HG02759 (cell line): ENCODE data around the gene PUM1.

Experiments used
- ATAC-seq: cut with Tn5 transposase; IDR thresholded peaks from one replicate; pipeline ENCODE4 v1.9.1; 2021; ENCODE audit warnings: mild to moderate bottlenecking, moderate library complexity; ENCODE audit not compliant: unreplicated experiment

Gene PUM1

DNA sequence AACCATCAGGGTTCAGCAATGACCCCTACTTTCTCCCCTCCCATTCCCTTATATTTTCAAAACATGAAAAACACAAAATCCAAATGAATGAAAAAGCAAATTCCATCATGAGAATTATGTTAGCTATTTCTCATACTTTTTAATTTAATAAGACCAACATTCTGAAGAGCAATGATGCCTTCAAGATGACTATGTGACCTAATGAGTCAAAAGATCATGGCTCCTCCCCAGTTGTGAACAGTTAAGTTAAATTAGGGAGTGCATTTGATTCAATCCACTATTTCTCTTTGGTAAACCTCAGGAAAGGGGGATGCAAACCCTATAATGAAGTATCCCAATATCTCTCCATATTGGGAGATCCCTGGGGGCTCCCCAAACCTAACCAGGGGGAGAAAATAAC, 36.5 kb downstream of the PUM1 start:
- ATAC-seq, result no peak

DNA sequence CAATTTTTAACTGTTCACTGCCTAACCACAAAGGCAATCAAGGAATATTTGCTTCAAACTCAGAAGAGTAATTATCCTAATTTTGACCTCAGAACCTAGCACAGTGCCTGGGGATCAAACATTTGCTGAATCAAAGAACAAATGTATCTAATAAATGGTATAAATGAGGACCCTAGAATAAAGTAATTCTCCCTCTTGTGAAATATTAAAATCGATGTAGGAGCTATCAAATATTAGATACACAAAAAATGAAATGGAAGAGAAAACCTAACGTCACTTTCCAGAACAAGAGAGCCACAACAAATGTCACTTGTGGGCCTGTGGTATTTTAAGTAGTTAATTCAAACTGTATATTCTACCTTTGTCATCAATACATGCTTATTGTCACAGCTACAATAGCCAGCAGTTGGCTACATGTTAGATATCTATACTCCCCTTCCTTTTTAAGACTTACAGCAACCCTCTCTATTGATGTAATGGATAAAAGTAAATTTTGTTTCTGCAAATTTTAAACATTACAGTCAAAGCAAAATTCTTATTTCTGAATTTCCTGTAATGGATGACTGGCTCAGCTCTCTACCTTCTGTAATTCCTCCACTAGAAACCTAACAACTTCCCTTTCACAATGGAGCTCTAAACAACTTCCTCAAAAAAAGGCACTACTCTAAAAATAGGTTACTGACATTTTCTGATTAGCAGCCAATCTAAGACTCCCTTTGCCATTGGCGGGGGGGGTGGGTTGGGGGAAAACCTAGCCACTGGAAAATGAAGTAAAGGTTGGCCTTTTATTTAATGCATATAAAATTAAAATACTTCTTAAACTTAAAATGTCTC, 37.6 kb downstream of the PUM1 start:
- no peak for ATAC-seq

DNA sequence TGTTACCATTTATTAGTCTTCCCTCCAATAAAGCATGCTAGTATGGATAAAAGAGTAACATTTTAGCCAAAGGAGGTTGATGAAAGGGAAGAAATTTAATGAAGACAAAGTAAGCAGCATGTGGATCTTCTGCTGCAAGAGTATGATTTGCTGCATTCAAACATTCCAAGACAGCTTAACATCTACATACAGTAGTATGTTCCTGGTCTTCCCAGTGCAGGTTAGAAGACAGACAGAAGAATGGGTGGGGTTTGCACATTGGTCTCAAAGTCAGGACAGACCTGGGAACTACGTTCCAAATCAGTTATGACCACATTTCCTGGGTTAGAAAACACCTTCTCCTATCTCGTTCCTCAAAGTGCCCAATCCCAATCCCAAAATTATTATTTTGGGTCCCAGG, 43.3 kb downstream of the PUM1 start:
- no peak for ATAC-seq

DNA sequence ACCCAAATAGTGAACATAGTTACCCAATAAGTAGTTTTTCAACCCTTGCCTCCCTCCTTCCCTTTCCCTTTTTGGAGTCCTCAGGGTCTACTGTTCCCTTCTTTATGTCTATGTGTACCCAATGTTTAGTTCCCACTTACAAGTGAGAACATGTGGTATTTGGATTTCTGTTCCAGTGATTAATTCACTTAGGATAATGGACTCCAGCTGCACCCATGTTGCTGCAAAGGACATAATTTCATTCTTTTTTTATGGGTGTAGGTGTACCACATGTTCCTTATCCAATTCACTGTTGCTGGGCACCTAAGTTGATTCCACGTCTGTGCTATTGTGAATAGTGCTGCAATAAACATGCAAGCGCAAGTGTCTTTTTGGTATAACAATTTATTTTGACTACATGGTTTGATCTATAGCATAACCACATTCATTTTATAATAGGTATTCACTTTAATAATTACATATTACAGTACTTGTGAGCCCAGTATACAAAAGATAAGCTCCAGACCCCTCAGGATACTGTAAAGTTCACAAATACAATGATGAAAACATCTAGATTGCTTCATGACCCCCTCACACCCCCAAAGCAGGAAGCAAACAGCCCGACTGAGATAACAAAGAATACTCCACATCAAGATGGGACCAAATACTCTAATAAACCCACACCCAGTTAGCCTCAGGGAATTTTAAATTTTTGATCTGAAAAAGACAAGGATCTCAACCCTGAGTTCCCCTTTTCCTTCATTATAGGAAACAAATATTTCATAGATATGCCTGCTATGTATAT, 45.3 kb downstream of the PUM1 start:
- ATAC-seq, result no peak

DNA sequence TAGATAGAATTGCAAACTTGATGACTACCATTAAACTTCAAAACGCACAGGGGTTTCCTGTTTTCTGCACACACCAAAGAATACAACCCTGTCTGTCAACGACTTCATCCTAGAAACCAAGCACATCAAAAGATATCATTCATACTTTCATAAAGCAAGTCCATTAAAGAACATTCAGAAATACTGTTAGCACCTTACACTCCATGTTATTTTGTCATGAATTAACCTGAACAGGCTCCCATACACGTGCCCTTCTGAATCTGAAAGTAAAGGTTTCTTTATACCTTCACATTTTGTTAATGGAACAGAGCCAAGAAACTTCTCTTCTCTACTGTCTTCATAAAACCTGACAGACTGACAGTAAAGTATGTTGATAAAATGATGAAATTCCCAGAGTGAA, 46.1 kb downstream of the PUM1 start:
- no peak for ATAC-seq

DNA sequence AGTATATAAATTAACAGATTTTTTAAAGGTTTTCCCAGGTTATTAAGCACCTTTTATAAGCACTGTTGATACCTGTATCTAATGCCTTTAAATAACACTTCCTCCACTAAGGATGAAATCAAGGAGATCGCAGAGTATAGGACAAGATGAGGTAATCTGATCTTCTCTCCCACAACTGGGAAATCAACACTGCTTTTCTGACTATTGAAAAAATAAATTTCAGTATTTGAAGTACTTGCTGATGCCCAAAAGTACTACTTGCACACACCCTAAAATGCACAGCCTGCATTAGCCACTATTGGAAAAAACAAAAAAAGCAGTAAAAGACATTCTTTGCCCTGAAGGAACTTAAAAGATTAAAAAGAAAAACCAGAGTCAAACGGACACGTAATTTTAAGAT, 48.6 kb downstream of the PUM1 start:
- ATAC-seq, result no peak

DNA sequence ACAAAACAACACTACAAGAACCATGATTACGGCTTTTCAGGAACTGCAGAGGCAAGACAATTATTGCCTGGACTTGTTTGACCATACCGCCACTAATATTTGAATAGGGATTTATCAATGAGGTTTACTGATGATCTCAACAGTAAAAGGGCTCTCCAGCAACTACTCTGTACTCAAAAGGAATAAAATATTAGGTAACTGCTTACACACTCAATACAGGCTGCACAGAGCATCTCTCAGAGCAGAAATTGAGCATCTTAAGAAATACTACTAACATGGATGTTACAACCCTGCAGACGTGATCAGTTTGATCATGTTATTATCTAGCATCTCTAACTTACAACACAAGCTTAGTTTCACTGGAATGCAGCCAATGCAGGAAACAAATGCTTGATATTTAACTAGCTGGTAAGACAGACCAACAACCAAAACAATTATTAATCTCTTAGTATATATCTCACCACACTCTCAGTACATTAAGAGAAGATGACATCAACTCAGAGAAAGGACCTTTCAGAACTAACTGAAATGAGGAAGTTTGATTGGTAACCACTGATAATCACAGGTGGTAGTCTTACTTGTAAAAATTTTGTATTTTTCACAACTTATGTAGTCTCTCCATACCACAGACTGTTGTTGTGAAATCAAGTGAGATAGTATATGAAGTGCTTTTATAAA, 52.2 kb downstream of the PUM1 start:
- ATAC-seq, result peak; percentile 58

DNA sequence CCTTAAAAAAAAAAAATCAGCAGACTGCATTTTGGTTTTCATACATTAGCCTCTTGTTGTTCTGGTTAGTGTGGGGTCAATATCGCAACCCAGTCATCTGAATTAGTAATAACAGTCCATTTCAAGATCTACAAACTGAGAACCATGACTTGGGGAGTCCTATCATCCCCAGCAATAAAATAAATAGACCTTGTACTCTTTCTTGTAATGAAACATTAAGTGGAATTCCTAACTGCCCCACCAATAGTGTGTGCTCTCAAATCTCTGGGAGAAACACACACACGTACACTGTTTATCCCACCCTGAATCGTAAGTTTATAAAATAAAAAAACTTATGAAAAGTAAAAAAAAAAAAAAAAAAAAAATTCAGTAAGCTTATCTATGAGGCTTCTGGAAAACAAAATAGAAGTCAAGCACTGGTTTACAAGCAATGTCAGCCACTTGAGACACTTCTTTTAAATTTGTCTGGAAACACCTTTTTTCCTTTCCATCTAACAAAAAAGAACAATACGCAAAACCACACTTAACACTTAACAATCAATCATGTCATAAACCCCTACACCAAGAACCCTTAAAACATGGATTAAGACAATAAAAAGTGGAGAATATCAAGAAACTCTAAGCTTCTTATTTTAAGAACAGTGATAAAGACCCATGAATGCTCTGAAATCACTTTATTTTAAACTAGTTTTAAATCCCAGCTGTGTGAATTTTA, 53.1 kb downstream of the PUM1 start:
- ATAC-seq, result no peak

DNA sequence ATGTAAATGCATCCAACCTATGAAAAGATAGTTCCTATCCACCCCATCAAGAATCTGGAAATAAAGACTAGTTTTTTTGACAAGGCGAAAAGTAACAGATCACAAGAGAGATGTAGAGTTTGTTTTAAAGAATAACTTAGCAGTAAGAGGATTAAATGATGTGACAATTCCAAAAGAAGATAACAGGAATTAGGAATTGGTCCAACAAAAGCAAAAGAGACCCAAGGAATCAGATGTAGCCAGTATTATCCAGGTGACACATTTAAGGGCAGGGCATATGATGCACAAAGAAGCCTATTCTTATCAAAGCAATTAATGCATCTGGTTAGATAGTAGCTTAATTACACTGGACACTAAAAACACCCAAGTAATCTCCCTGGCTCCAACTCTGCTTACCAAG, 53.8 kb downstream of the PUM1 start:
- no peak for ATAC-seq

DNA sequence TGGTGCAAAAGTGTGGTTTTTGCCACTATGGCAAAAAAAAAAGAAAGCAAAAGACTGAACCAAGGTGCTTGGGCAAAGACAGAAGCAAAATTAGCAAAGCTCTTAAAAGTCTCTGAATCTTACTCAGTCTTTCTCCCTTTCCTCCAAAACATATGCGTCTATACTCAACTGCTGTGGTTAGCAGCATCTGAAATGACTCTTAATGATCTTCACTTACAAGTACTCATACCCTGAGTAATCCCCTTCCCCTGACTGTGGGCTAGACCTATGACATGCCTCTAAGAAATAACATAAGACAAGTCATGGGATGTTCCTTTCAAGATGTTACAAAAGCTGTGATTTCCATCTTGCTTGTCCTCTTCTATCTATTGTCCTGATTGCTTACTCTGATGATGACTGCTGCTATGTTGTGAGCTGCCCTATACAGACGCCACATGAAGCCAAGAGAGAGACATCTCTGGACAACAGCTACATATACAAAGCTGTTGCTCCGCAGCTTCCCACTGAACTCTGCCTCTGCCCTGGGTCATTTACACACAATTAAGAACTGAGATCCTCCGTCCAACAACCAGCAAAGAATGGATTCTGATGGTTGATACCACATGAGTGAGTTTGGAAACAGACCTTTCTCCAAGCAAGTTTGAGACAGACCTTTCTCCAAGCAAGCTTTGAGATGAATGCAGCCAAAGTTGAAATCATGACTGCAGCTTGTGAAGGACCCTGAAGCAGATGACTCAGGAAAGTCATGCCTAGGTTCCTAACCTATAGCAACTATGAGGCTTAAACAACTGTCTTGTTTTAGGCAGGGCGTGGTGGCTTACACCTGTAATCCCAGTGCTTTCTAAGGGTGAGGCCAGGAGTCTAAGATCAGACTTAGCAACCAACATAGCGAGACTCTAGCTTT, 55.2 kb downstream of the PUM1 start:
- peak; percentile 68 for ATAC-seq

DNA sequence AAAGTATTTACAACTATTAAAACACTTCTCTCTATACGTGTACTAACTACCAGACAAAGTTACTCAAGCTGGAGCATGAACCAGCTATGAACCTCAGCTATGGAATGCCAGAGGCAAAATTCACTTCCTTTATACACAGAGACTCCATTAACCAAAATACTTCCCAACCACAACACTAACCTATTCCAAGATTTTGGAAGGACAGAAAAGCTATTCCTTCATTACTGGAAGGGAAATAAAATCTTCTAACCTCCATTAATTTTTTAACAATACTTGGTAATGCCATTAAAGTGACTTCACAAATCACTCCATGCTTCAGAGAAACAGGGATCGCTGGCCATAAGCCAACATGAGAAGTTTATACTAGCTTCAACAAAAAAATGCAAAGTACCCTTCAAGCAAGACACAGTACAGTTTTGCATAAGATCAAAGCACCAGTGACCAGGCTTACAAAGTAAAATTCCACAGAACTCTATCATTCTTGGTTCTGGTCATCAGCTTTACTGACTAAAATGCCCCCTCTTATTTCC, 58.0 kb downstream of the PUM1 start:
- no peak for ATAC-seq

DNA sequence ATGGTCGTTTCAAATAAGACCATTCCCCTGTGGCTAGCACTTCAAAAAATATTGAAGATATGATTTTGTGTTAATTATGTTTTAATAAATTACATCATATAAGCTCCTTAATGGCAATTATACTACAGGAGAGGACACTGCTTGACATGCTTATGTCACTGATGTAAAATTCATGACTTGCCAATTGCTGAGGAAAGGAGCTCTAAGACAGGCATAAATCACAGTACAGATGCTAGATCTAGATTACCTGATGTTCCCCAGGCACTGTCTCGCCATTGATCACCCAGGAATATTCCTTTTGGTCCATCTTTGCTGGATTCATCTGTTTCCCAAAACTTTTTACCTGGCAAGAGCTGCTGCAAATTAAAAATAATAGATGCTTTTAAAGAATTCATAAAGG, 58.8 kb downstream of the PUM1 start:
- no peak for ATAC-seq

DNA sequence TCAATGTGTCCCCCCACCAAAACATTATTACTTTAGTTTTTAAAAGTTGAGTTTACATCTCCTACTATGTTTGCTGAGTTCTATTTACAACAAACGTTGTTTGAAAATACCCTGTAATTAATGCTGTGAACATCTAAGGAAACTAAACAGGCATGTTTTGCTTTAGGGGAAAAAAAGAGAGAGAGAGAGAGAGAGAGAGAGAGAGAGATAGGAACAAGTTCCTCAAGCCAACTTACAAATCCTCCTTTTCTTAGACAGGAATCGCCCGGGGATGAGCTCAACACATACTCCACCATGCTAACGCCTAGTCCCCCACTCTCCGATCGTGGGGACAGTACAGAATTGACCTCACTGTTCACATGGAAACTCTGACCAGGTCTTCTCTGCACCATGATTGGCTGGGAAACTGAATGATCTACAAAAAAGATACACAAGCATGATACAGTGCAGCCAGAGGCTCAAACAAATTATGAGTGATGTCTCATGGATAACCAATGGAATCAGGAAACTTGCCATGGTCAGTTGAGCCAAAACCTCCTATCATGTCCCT, 59.8 kb downstream of the PUM1 start:
- ATAC-seq, result no peak

DNA sequence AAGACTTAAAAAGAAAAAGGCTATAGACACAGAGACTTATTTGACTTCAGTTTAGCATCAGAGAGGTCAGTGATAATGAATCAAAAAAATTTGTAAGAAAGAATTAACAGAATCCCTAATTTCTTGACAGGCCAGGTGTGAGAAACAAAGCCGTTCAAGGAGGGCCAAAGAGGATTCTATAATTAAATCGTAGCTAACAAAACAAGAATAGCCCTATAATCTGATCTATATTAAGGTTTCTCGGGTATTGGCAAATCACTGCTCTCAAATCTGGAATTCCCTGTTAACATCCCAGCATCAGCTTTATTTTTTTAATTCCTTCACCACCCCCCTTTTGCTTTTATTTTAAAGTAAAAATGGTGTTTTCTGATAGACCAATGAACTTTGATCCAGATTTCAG, 60.3 kb downstream of the PUM1 start:
- no peak for ATAC-seq

DNA sequence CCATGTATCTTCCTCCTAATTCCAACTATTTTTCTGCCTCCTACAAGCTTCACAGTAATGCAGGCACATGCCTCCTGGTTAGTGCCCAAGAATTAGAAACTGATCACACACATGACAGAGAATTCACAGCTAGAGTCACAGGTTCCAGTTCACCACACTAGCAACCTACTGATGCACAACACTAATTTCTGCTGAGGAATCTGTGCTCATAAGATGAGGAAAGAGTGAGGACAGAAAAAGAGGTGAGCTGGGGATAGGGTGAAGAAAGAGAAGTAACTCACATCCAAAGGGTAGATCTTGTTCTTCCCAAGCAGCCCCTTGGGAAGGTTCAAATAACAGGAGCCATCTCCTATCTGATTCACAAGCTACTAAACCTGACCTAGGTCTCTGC, 61.3 kb downstream of the PUM1 start:
- no peak for ATAC-seq

DNA sequence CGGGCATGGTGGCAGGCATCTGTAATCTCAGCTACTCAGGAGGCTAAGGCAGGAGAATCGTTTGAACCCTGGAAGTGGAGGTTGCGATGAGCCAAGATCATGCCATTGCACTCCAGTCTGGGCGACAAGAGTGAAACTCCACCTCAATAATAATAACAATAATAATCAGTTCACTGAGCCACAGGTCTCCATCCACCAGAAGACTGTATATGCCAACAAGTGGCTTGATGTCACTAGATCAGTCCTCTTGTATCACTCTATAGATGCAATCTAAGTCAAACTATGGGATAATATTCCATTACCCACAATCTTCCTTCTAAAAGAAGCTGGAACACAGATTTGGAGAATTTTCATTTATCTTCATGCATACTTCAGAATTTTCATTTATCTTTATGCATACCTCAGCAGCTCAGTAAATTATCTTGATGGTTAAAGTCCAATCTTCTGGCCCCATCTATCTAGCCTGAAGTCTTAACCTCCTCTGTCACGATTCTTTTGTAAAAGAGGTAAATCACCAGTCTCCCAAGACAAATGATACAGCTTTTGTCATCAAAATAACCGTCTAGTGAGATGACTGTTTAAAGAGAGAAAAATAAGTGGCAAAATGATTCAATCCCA, 61.8 kb downstream of the PUM1 start:
- ATAC-seq, result no peak

DNA sequence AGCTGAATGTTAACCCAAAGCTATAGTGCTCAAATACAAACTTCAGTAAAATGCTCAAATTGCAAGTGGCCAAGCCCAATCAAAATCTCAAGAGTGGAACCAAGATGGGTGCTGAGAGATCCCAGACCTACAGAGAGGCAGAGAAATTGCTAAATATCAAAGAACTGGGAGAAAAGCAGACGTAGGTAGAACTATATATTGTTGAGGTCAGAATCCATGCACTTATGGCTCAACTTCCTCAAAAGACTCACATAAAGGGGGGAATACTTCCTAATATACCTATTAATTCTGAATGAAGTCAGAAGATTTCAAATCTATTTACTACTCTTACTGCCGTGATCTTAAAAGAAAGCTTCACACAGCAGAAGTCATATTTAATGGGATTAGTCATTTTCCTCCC, 65.2 kb downstream of the PUM1 start:
- no peak for ATAC-seq

DNA sequence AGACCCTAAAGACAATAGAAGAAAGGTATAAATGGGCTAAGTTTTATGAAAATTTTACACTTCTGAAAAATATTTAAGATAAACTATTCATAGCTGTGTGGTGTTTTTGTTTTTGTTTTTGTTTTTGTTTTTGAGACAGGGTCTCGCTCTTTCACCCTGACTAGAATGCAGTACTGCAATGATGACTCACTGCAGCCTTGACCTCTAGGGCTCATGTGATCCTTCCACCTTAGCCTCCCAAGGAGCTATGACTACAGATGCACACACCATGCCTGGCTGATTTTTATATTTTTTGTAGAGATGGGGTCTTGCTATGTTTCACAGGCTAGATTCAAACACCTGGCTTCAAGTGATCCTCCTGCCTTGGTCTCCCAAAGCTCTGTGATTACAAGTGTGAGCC, 66.6 kb downstream of the PUM1 start:
- ATAC-seq, result no peak

DNA sequence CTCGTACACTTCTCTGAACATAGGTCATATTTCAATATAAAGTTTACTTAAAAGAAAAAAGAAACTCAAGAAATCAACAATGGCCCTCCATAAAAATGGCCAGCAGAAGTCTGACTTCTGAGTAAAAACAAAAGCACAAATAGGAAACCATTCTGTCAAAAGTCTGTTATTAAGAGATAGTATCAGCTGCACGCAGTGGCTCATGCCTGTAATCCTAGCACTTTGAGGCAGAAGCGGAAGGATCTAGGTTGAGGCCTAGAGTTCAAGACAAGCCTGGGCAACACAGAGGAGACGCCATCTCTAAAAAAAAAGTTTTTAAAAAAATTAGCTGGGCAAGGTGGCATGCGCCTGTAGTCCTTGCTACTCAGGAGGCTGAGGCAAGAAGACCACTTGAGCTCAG, 67.3 kb downstream of the PUM1 start:
- ATAC-seq, result no peak
